NCI-H460 (cell line): ENCODE data around the gene PRDM16. TPM values are rescaled to one million over a fixed set of nuclear protein-coding genes. Genes with fewer than 3 reads are reported as not detected.

ENCODE experiments used
- DNase-seq: peaks from one replicate; pipeline ENCODE4 v3.0.0-alpha.2; 2016; ENCODE audit warnings: low read depth; ENCODE audit errors: extremely low read depth
- total RNA-seq: library from RNA; depleted of rRNA; stranded (reverse); fragments of >200 nt; shearing (Covaris generic); gene quantifications from 2 replicates; pipeline ENCODE4 v1.2.3, GENCODE V29; 2014

Gene PRDM16
- total RNA-seq, 1 experiment from 2014 or later = 2.2 TPM

- no peak for DNase-seq
Observed at GRCh38 chr1:3393024-3393986, 324.3 kb downstream of the PRDM16 start.

GRCh38 chr1:3393987-3394920 lies 325.3 kb downstream of the PRDM16 start:
- no peak for DNase-seq

GRCh38 chr1:3396411-3396810 lies 327.4 kb downstream of the PRDM16 start:
- DNase-seq = no peak

- DNase-seq = no peak
Observed at GRCh38 chr1:3397311-3397710, 328.3 kb downstream of the PRDM16 start.

GRCh38 chr1:3398396-3399140 lies 329.6 kb downstream of the PRDM16 start:
- no peak for DNase-seq

GRCh38 chr1:3399732-3400131 lies 330.7 kb downstream of the PRDM16 start:
- no peak for DNase-seq

GRCh38 chr1:3401585-3402257 lies 332.7 kb downstream of the PRDM16 start:
- DNase-seq = no peak

GRCh38 chr1:3402258-3403010 lies 333.4 kb downstream of the PRDM16 start:
- DNase-seq = no peak

GRCh38 chr1:3403011-3403345 lies 334.0 kb downstream of the PRDM16 start:
- no peak for DNase-seq

- no peak for DNase-seq
Observed at GRCh38 chr1:3403388-3404231, 334.6 kb downstream of the PRDM16 start.

- no peak for DNase-seq
Observed at GRCh38 chr1:3404301-3404700, 335.3 kb downstream of the PRDM16 start.

GRCh38 chr1:3404801-3405200 lies 335.8 kb downstream of the PRDM16 start:
- DNase-seq = no peak

GRCh38 chr1:3405491-3405890 lies 336.5 kb downstream of the PRDM16 start:
- DNase-seq = no peak

GRCh38 chr1:3405974-3406867 lies 337.2 kb downstream of the PRDM16 start:
- no peak for DNase-seq

- no peak for DNase-seq
Observed at GRCh38 chr1:3407021-3407420, 338.0 kb downstream of the PRDM16 start.

GRCh38 chr1:3408751-3409266 lies 339.8 kb downstream of the PRDM16 start:
- no peak for DNase-seq
